Hepatocyte (in vitro differentiated cells): Measurements from ENCODE around the gene ZDHHC14. TPM values are rescaled to one million over a fixed set of nuclear protein-coding genes. Genes with fewer than 3 reads are reported as not detected.

Experiments
- DNase-seq: peaks from one replicate; pipeline ENCODE4 v3.0.0-alpha.2; 2016; ENCODE audit warnings: low spot score
- H2AFZ ChIP-seq: fragments of 200-600 bp; sonication (generic); 2 replicates; pipeline ENCODE4 v1.6.0; 2016; ENCODE audit warnings: antibody characterized with exemption, mild to moderate bottlenecking
- H3K27ac ChIP-seq: fragments of 200-600 bp; sonication (generic); 2 replicates; pipeline ENCODE4 v1.5.1; 2016; ENCODE audit warnings: mild to moderate bottlenecking
- H3K27me3 ChIP-seq: fragments of 200-600 bp; sonication (generic); 2 replicates; pipeline ENCODE4 v1.6.1; 2016
- H3K36me3 ChIP-seq: fragments of 200-600 bp; sonication (generic); replicated peaks from 2 replicates; pipeline ENCODE4 v1.5.1; 2016; ENCODE audit warnings: low read depth; ENCODE audit not compliant: insufficient read depth
- H3K4me1 ChIP-seq: fragments of 200-600 bp; sonication (generic); 2 replicates; pipeline ENCODE4 v1.5.1; 2016; ENCODE audit warnings: mild to moderate bottlenecking, moderate library complexity; ENCODE audit not compliant: insufficient read depth
- H3K4me2 ChIP-seq: fragments of 200-600 bp; sonication (generic); 2 replicates; pipeline ENCODE4 v1.6.0; 2016
- H3K4me3 ChIP-seq: fragments of 200-600 bp; sonication (generic); 2 replicates; pipeline ENCODE4 v1.5.1; 2016; ENCODE audit warnings: mild to moderate bottlenecking
- H3K79me2 ChIP-seq: fragments of 200-600 bp; sonication (generic); 2 replicates; pipeline ENCODE4 v1.6.0; 2017; ENCODE audit warnings: mild to moderate bottlenecking
- H3K9me2 ChIP-seq: fragments of 200-600 bp; sonication (generic); replicated peaks from 2 replicates; pipeline ENCODE4 v1.6.0; 2017; ENCODE audit warnings: mild to moderate bottlenecking; ENCODE audit not compliant: insufficient read depth
- H3K9me3 ChIP-seq: fragments of 200-600 bp; sonication (generic); 2 replicates; pipeline ENCODE4 v1.5.1; 2016; ENCODE audit warnings: low read depth, mild to moderate bottlenecking
- H4K20me1 ChIP-seq: fragments of 200-600 bp; sonication (generic); 2 replicates; pipeline ENCODE4 v1.6.0; 2016; ENCODE audit warnings: mild to moderate bottlenecking; ENCODE audit not compliant: insufficient read depth, poor library complexity, severe bottlenecking
- EZH2 ChIP-seq: fragments of 200-600 bp; sonication (generic); IDR thresholded peaks from 2 replicates; pipeline ENCODE4 v1.6.1; 2016; ENCODE audit warnings: antibody characterized with exemption, mild to moderate bottlenecking, borderline replicate concordance
- EZH2phosphoT487 ChIP-seq: fragments of 200-600 bp; sonication (generic); IDR thresholded peaks from one replicate; pipeline ENCODE4 v1.6.1; 2018; ENCODE audit warnings: antibody characterized with exemption, mild to moderate bottlenecking, low read depth, moderate library complexity; ENCODE audit not compliant: unreplicated experiment, severe bottlenecking
- WGBS: methylation state at CpG from one replicate; pipeline ENCODE4 v1.1.6; 2016; ENCODE audit warnings: low lambda C conversion rate; ENCODE audit errors: missing lambda C conversion rate; 5-methylcytosine and 5-hydroxymethylcytosine counted together
- polyA plus RNA-seq: library from polyadenylated mRNA; unstranded; fragments of >200 nt; fragmentation: Nextera tagmentation; extraction: Ambion mirVana; gene quantifications from 2 replicates; pipeline ENCODE4 v1.2.1, GENCODE V29; 2016
- total RNA-seq: library from RNA; depleted of rRNA; stranded (reverse); fragments of >200 nt; gene quantifications from 2 replicates; pipeline ENCODE4 v1.2.3, GENCODE V29; 2014
- TF ChIP-seq, protein P1 (sequence below): fragments of 200-600 bp; sonication (generic); IDR thresholded peaks from 2 replicates; pipeline ENCODE4 v1.5.1; 2016; ENCODE audit warnings: antibody characterized with exemption, mild to moderate bottlenecking; ENCODE audit not compliant: poor library complexity

The ZDHHC14 gene
- total and polyA plus RNA-seq, 2 experiments from 2014 or later = 11.8 to 25.2 TPM

DNA sequence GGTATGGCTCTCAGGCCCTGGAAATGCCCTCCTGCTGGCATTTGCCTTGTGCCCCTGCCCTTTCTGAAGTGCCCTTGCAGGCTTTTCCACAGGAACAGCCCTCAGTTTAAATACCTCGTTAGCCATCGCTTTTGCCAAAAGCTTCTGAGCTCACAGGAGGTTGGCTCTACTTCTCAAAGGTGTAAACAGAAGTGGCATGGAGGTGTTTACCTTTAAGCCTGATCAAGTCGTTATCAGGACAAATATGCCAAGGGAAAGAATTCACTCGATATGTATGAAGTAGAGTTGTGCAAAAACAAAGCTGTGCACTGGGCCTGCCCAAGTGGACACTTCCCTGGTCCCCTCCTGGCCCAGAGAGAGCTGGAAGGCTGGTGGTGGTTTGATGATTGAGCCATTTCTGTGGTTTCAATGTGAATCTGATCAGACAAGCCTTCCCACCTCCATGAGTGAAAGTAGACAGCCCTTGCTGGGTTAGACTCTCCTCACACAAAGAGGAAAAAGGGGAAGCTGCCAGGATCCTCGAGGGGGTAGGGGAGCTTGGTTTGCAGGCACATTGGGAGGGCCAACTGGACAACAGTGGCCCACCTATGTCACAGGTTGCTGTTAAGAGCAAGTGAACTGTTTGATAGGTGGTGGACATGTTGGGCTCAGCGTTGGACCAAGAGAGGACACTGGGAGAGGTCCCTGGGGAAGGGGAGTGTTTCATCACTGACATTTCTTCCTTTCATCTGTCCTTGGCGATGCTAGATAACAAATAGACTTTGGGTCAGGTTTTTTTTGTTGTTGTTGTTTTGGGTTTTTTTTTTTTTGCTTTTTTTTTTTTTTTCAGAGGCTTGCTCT is 98.7 kb downstream of the ZDHHC14 start:
- Histone ChIP-seq H3K9me3 (no peaks in the 10 kb centered on the region), H3K9me2 (no peaks in the 10 kb centered on the region), H3K27ac (no peak overlapping the region), H4K20me1 (no peaks in the 10 kb centered on the region), H3K4me2 (no peak overlapping the region), H3K36me3 (no peaks in the 10 kb centered on the region), H2AFZ (no peak overlapping the region), H3K79me2 (peaks cover 4% of the 10 kb centered on the region), H3K27me3 (no peaks in the 10 kb centered on the region), H3K4me1 (no peaks in the 10 kb centered on the region), H3K4me3 (no peak overlapping the region)
- no peak for DNase-seq
- WGBS = 85% methylated on average over 7 of the region's 7 CpGs
- no peak for TF ChIP-seq EZH2phosphoT487
- no peak for TF ChIP-seq EZH2
- TF ChIP-seq, protein P1, sequence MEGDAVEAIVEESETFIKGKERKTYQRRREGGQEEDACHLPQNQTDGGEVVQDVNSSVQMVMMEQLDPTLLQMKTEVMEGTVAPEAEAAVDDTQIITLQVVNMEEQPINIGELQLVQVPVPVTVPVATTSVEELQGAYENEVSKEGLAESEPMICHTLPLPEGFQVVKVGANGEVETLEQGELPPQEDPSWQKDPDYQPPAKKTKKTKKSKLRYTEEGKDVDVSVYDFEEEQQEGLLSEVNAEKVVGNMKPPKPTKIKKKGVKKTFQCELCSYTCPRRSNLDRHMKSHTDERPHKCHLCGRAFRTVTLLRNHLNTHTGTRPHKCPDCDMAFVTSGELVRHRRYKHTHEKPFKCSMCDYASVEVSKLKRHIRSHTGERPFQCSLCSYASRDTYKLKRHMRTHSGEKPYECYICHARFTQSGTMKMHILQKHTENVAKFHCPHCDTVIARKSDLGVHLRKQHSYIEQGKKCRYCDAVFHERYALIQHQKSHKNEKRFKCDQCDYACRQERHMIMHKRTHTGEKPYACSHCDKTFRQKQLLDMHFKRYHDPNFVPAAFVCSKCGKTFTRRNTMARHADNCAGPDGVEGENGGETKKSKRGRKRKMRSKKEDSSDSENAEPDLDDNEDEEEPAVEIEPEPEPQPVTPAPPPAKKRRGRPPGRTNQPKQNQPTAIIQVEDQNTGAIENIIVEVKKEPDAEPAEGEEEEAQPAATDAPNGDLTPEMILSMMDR = no peak

DNA sequence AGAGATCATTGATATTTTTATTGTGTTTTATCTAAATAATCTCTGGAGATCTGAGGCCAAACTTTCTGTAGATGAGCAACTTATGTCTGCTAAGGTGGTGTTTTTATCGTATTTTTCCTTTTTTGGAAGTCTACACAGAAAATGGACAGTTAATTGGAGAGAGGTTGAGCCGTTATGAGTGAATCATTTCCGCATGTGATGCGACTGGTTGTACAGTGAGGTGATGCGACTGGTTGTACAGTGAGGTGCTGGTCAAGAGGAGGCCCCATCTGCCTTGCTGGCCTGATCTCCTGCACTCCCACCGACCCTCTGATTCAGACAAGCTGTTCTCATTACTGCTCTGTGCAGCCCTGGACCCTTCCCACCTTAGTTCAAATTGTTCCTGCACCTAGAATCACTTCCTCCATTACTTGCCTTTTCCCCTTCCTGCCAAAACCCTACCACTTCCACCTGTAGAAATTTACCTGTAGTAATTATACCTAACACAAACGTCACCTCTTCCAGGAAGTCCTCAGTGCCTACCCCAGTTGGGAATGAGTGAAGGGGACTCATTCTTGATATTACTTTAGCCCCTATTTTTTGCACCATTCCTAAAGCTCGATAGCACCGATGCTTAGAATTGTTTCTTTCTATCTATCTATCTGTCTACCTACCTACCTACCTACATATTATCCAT is 100.3 kb downstream of the ZDHHC14 start:
- Histone ChIP-seq H3K79me2 (no peaks in the 10 kb centered on the region), H3K4me1 (no peaks in the 10 kb centered on the region), H3K9me2 (no peaks in the 10 kb centered on the region), H3K36me3 (no peaks in the 10 kb centered on the region), H4K20me1 (no peaks in the 10 kb centered on the region), H3K27ac (no peak overlapping the region), H3K4me3 (no peak overlapping the region), H3K27me3 (no peaks in the 10 kb centered on the region), H3K4me2 (no peak overlapping the region), H2AFZ (no peak overlapping the region), H3K9me3 (no peaks in the 10 kb centered on the region)
- no peak for DNase-seq
- TF ChIP-seq EZH2 (no peak), EZH2phosphoT487 (no peak)
- TF ChIP-seq, protein P1 = no peak
- WGBS = 92% methylated on average over 9 of the region's 9 CpGs

DNA sequence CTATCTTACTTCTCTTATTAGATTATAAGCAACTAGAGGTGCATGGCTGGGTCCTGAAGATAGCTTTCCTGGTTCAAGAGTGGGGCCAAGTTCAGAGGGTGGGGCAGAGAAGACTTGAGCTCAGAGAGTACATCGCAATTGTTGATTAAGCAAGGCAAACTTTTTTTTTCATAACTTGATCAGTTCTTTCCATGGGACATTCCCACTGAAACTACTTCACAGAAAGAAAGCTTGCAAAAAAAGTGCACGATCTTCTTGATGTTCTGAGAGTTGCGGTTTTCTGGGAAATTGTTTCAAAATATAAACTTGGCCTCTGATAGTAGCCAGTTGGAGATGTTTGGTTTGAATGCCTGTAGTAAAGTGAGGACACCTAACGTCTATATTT is 100.9 kb downstream of the ZDHHC14 start:
- Histone ChIP-seq H3K9me3 (no peaks in the 10 kb centered on the region), H3K4me2 (no peak overlapping the region), H2AFZ (no peak overlapping the region), H3K27me3 (no peaks in the 10 kb centered on the region), H3K79me2 (no peaks in the 10 kb centered on the region), H3K27ac (no peak overlapping the region), H4K20me1 (no peaks in the 10 kb centered on the region), H3K4me3 (no peak overlapping the region), H3K9me2 (no peaks in the 10 kb centered on the region), H3K4me1 (no peaks in the 10 kb centered on the region), H3K36me3 (no peaks in the 10 kb centered on the region)
- no peak for DNase-seq
- WGBS = 96% methylated on average over 4 of the region's 4 CpGs
- no peak for TF ChIP-seq EZH2
- TF ChIP-seq, protein P1 = no peak
- no peak for TF ChIP-seq EZH2phosphoT487
